ENCODE measurements around the gene SLC8A1. TPM values are rescaled to one million over a fixed set of nuclear protein-coding genes. Genes with fewer than 3 reads are reported as not detected.

Gene SLC8A1
- total and polyA plus RNA-seq, 10 of the 15 experiments (the other 5 are each of a cell fraction or from before 2014, with no cell fraction given) = under 0.01 to 1.2 (median 0.01) TPM; not detected in 3

DNA sequence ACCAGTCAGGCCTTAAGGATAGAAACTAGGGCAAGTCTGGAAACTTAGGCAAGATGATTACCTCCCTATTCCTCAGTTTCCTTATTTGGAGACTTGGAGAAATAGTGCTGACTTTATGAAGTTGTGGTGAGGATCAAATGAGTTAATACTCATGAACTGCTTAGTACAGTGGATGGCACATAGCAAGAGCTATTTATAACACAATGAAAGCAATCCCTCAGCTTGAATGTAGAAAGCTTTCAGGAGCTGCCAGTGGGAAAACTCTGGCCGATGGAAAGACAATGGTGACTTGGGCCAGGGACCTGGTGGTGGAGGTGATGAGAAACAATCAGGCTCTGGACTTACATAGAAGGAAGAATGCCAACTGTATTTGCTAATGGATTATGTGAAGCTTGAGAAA, 403.4 kb downstream of the SLC8A1 start:
- DNase-seq (ENCODE audit: low read depth, low spot score) = no peak
- Histone ChIP-seq H3K4me1 (ENCODE audit: control insufficient read depth, insufficient read depth, low read length) (no peaks in the 10 kb centered on the region), H3K36me3 (ENCODE audit: control insufficient read depth in 2 of 2, insufficient read depth in 2 of 2, low read length in 1 of 2) (no peaks in the 10 kb centered on the region), H3K9ac (ENCODE audit: control insufficient read depth, insufficient read depth, low read length) (no peak overlapping the region), H3K27me3 (replicated peaks in 1 of 2; ENCODE audit: control insufficient read depth in 2 of 2, insufficient read depth in 2 of 2, low read length in 1 of 2) (no peaks in the 10 kb centered on the region), H3K9me3 (replicated peaks; ENCODE audit: control insufficient read depth, insufficient read depth, low read length) (no peaks in the 10 kb centered on the region), H2AFZ (ENCODE audit: control insufficient read depth, low read depth, low read length) (no peak overlapping the region), H3K4me3 (no peak overlapping the region), H3K4me2 (ENCODE audit: control insufficient read depth, insufficient read depth) (no peak overlapping the region), H3K79me2 (ENCODE audit: control insufficient read depth, insufficient read depth, low read length) (no peaks in the 10 kb centered on the region), H3K27ac (ENCODE audit: control insufficient read depth, insufficient read depth) (no peak overlapping the region), H4K20me1 (ENCODE audit: control insufficient read depth, insufficient read depth) (no peaks in the 10 kb centered on the region)
- SMC1A ChIA-PET (ENCODE audit: uncharacterized antibody, unreplicated experiment) = no interaction called here
- intact Hi-C loops (cut with micrococcal nuclease; ENCODE audit: unreplicated experiment) (no loop called here), in situ Hi-C loops (cut with MboI) (no loop called here)
- CTCF ChIA-PET = no interaction called here
- no peak for ATAC-seq
- WGBS (ENCODE audit: insufficient coverage, insufficient replicate concordance, low lambda C conversion rate, missing lambda C conversion rate) = 0% methylated on average over 1 of the region's 1 CpG
- RAD21 ChIA-PET (ENCODE audit: unreplicated experiment) = no interaction called here
- FAIRE-seq = no peak
- POLR2A ChIA-PET = no interaction called here
- TF ChIP-seq CREB1 (IDR thresholded peaks at IDR 0.05; ENCODE audit: low read depth) = no peak
- TF ChIP-seq SMAD1 (IDR thresholded peaks at IDR 0.05; ENCODE audit: low read depth, partially characterized antibody) = no peak
- no peak for TF ChIP-seq MLLT1 (IDR thresholded peaks at IDR 0.05)
- TF ChIP-seq ESRRA (IDR thresholded peaks at IDR 0.05; ENCODE audit: low read length) = no peak
- TF ChIP-seq CEBPZ (IDR thresholded peaks at IDR 0.05; ENCODE audit: low read depth, low read length) = no peak
- TF ChIP-seq RAD51 (IDR thresholded peaks at IDR 0.05) = no peak
- no peak for TF ChIP-seq SMARCA5 (IDR thresholded peaks at IDR 0.05)
- TF ChIP-seq ZNF622 (IDR thresholded peaks at IDR 0.05) = no peak
- no peak for TF ChIP-seq CREM (IDR thresholded peaks at IDR 0.05; ENCODE audit: low read depth)
- no peak for TF ChIP-seq IKZF1 (conservative IDR thresholded peaks at IDR 0.05)
- no peak for TF ChIP-seq SUPT20H (IDR thresholded peaks at IDR 0.05; ENCODE audit: borderline replicate concordance, control insufficient read depth, low read depth, low read length)
- BruUV-seq (replicated peaks) = no TSS peak

Measured in GM12878 (cell line).